Measurements from ENCODE around the gene CCDC85C.
"Not testable (repeated sequence)": the region's sequence is repeated elsewhere in the genome, so short reads cannot be mapped to it uniquely, and the experiment has no call there.

Gene CCDC85C

DNA sequence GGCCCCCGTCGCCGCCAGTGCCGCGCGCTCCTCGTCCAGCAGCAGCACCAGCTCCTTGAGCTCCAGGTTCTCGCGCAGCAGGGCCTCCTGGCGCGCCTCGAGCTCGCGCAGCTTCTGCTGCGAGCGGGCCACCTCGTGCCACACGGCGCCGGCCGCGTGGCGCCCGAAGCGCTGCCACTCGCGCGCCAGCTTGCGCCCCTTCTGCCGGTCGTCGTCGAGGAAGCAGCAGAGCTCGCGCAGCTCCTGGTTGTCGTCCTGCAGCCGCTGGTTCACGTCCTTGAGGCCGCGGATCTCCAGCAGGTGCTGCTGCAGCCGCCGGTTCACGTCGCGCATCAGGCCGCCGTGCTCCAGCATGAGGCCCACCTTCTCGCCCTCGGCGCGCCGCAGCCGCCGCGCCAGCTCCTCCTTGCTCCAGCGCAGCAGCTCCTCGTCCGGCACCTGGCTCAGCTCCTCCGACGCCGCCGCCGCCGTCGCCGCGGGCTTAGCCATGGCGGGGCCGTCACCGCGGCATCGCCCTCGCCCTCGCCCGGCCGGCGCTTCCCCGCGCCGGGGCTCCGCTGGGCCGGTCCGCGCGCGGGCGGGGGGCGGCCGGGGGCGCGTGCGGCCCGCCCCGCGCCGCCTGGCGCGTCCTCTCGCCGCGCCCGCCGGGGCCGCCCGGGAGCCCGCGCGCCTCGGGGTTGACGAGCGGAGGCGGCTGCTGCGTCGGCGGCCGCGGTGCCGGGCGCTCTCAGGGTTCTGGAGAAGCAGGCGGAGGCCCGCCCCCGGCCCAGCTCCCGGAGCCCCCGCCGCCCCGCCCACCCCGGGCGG is at the start of gene CCDC85C:
Gene CCDC85C (minus strand): TSS at position 737 of the 807 bp plus-strand sequence. CDS start 248 bp downstream, at position 489.
- peak; percentile 70 for DNase-seq

DNA sequence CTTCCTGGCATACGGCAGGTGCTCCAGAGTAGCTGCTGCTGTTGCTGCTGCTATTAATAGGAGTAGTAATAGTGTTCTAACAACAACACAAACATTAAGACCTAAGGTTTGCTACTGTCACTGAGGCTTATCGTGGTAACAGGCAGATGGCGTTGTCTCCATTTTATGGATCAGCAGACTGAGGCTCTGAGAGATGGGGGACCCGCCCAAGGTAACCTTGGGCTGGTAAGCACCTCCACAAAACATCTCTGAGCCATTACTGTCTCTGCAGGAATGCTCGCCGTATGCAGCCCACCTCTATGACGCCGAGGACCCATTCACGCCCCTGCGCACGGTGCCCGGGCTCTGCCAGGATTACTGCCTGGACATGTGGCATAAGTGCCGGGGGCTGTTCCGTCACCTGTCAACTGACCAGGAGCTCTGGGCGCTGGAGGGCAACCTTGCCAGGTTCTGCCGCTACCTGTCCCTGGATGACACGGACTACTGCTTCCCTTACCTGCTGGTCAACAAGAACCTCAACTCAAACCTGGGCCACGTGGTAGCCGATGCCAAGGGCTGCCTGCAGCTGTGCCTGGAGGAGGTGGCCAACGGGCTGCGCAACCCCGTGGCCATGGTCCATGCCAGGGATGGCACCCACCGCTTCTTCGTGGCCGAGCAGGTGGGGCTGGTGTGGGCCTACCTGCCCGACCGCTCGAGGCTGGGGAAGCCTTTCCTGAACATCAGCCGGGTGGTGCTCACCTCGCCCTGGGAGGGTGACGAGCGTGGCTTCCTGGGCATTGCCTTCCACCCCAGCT is 48.1 kb upstream of the CCDC85C start:
- DNase-seq, result no peak

DNA sequence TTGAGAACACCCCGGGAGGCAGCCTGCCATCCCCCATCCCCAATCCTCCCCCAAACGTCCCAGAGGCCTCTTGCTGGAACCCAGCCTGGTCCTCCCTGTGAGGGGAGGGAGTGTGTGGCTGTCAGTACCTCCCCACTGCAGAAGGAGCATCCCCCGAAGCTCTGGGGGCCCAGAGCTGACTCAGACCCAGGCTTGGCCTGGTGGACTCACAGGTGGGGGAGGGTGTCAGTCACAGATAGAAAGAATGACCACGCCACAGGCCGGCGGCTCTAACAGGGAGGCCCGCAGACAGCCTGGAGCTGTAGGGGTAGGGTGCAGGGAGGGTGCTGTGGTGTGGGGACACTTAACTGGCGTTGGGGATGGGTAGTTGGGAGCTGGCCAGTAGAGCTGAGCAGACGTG is 46.2 kb upstream of the CCDC85C start:
- no peak for DNase-seq

DNA sequence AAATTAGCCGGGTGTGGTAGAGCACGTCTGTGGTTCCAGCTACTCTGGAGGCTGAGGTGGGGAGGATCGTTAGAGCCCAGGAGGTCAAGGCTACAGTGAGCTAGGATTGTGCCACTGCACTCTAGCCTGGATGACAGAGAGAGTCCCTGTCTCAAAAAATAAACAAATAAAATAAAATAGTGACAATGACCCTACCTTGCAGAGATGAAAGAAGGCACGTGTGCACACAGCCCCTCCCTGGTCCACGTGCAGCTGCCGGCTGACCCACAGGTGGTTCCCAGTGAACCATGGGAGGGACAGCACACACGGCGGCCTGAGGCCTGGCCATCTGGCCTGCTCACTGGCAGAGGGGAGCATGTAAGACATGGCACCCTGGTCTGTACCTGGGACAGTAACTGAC is 45.6 kb upstream of the CCDC85C start:
- no peak for DNase-seq

DNA sequence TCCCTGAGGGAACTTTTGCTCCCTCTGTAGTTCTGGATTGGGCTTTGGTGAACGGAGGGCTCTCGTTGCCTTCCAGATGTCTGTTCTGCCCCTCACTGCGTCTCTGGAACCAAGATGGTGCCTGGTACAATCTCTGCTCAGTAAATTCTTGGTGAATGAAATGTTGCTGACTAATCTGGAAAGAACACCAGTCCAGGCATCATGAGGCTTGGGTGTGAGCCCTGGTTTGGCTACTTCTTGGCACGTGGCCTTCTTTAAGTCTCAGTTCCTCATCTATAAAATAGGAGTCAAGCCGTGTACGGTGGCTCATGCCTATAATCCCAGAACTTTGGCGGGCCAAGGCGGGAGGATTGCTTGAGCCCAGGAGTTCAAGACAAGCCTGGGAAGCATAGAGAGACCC is 45.2 kb upstream of the CCDC85C start:
- DNase-seq, result no peak

DNA sequence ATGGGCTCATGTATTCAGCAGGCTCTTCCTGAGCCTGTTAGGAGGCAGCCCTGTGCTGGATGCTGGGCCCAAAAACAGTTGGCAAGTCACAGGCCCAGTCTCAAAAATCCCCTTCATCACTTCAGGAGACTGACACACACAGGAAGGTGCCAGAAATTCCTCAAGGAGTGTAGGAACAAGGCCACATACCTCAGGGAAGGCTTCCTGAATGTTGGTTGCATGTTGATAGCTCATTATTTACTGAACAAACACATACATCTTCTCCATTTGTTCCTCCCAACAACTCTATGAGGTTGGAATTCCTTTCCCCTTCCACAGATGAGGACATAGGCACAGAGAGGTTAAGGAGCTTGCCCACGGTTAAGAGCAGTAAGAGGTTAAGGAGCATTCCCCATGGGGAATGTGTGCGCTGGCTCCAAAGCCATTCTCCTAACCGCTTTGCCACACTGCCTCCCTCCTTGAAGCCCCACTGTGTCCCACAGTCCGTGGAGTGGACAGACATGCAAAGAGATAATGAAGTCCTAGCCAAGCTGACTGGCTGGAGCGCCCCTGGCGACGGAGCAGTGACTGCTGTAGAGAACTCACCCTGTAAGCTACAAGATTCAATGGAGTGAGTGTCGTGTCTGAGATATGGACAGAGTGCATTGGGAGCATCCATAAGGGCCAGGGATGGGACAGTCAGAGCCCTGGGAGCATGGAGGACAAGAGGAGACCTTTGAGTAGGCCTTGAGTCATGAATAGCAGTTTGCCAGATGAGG is 44.2 kb upstream of the CCDC85C start:
- DNase-seq, result no peak

DNA sequence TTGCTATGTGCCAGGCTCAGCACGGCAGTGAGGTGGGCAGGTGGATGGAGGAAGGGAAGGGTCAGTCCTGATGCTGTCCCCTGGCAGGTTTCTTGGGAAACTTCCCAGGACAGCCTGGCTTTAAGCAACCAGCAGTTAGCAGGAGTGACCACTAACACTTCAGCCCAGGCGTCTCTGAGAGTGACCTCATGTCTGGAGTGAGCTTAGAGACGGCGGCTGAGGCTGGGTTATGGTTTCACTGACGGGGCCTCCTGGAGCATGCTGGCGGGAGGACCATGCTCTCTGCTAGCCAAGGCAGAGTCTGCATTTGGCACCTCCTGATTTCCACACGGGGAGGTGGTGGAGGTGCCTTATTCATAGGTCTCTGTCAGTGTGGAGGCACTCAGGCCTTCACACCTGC is 43.4 kb upstream of the CCDC85C start:
- DNase-seq, result no peak

DNA sequence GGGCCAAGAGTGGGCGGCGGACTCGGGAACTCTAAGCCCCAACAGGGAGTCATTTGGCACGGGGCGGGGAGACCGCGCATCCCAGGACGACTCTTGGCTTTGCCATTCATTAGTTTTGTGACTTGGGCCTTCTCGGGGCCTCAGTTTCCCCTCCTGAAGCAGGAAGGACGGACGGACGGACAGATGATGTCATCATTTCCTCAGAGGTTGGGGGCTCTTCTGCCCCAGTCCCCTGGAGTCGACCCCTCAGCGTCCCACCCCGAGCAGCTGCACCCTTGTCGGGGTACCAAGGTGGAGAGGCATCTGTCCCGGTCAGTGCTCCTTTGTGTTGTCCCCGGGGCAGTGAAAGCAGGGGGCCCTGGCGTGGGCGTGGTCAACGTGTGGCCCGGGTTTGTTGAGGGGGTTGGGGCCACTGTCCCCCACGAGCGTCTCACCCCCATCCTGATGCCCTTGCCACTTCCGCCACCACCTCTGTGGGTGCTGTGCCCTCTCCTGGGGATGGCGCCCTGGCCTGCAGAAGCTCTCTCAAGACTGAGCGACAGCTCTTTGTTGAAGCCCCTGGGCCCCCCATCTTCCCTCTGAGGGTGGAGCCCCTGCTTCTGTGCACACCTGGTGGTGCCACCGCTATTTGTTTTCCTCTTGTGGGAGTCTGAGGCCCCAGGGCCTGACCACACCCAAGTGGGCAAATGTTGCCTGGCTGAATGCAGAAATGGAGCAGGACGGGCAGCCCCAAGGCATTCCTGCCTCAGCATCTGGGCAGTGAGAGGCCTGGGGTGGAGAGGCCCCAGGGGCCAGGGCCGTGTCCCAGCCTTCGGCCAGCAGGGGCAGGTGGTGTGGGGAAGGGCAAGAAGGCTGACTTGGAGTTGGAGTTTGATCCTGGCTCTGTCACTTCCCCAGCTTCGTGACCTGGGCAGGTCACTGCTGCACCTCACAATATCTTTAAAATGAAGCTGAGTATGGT is 41.8 kb upstream of the CCDC85C start:
- DNase-seq, result no peak

DNA sequence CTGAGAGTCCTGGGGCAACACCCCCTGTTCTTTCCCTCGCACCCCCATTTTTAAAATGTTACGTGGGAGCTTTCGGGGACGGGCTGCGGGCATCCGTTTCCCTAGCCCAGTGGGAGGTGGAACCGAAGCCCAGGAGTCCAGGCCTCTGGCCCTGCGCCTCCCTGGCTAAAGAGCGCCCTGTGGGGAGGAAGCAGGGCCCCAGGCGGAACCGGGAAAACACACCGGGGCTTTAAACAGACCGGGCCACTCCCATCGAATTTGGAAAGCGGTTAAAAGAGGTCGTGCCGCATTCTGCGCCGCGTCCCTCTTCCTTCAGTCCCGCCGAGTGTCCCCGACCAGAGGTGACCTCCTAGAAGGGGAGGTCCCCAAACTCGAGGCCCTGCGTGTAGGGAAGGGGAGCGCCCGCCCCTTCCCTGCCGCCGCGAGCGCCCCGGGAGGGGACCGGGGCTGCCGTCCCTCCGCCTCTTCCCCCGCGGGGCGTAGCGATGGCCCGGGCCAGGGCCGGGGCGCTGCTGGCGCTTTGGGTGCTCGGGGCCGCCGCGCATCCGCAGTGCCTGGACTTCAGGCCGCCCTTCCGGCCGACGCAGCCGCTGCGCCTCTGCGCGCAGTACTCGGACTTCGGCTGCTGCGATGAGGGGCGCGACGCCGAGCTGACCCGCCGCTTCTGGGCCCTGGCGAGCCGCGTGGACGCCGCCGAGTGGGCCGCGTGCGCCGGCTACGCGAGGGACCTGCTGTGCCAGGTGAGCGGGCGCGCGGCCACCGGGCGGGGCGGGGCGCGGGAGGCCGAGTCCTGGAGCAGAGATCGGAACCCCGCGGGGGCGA is 40.9 kb upstream of the CCDC85C start, which contains the start of gene HHIPL1:
Gene HHIPL1 (plus strand): TSS at position 407 of the 822 bp plus-strand sequence. CDS start 79 bp downstream, at position 486.
- DNase-seq, result no peak

DNA sequence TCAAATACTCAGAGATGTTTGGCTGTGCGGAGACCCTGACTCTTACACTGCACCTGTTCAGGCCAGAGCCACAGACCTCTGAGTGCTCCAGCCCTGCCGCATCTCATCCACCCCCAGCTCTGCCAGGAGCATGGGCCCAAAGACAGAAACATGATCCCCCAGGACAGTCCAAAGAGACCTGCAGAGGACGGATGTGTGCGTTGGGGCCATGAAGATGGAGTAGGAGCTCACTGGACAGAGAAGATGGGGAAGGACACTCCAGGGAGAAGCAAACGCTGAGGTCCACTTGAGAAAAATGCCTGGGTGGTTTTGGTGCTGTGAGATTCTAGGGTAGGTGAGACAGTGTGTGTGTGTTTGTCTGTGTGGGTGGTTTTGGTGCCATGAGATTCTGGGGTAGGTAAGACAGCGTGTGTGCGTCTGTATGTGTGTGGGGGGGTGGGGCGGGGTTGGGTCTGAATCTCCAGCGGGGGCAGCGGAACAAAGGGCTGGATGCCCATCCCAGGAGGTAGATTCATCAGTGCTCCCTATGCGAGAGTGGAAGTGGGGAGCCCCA is 40.1 kb upstream of the CCDC85C start:
- DNase-seq, result no peak

DNA sequence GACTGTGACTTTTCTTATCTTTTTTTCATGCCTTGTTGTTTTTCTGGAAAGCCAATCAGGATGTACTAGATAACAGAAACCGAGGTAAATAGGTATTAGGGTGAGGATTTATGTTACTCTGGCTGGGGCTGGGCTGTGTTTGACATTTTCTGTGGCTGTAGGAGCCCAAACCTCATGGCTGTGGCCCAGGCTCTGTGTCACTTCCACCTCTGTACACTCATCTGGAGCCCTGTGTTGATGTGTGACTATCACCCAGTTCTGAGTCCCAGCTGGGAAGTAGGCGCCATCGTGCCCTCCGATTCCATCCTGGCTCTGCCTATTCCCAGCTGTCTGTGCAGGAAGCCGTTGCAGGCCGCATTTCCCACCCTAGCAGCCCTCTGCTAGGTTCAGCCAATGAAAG is 39.3 kb upstream of the CCDC85C start:
- no peak for DNase-seq

DNA sequence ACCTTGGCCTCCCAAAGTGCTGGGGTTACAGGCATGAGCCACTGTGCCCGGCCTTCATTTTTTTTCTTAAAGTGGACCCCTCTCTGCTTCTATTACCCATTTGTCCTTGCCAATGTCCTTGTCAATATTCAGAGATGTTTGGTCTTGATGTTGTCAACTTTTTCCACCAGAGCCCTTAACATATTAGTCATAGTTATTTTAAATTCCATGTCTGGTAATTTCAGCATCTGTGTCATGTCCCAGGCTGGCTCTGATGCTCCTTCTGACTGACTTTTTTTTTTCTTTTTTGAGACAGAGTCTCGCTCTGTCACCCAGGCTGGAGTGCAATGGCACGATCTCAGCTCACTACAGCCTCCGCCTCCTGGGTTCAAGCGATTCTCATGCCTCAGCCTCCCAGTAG is 38.8 kb upstream of the CCDC85C start:
- DNase-seq, result not testable (repeated sequence)

DNA sequence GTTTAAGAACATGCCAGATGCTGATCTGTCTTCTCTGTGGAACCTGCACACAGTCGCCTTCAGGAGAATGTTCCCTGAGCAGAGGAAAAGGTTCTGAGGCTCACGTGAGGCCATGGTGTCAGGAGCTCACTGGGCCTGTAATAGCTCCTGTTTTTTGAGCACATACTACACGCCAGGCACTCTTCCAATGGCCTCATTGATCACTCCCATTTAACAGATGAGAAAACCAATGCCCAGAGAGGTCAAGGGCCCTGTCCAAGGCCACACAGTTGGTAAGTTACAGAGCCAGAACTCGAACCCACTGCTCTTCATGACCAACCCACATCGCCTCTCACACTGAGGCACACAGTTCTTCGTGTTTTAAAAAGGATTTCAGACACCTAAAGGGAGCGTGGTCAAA is 33.6 kb upstream of the CCDC85C start:
- no peak for DNase-seq

DNA sequence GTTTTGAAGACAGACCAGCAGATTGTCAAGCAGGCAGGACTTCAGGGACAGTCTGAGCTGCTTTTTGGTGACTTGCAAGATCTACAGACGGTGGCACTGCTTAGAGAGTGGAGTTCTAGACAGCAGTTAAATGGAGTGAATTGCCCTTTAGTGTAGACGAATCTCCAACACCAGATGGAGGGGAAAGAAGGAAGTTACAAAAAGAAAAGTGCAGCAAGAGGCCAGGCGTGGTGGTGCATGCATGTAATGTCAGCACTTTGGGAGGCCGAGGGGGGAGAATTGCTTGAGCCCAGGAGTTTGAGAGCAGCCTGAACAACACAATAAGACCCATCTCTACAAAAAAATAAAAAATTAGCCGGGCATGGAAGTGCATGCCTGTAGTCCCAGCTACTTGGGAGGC is 32.5 kb upstream of the CCDC85C start:
- no peak for DNase-seq

DNA sequence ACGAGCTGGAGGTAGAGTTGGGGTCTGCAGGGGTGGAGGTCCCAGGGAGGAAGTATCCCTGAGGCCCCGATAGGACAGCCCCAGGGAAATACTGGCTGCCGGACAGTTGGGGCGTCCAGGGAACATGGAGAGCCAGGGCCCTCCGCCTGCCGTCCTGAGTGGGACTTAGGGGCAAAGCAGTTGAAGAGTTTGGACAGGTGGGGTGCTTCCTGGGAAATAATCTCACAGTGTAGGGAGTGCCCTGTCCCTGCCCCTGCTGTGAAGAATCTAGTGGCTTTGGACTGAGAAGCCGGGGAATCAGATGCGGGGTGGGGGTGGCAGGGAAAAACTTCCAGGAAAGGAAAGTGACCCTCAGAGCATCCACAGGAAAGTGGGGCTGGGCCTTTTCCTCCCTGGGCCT is 31.1 kb upstream of the CCDC85C start:
- no peak for DNase-seq

DNA sequence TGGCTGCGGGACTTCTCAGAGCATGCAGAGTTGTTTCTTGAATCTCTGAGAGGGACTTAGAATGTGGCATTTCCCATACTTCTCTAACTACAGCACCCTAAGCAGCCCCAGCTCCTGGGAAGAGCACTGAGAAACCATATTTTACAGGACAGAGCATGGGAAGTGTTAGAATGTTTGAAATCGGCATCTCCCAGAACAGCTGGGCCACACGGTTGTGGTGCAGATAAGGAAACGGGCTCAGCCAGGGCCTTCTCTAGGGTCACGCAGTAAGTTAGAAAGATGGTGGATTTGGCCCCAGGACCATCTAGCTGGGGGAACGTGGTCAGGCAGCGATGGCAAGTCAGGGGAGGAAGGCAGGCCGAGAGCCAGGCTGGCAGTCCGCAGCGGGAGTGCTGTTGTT is 30.4 kb upstream of the CCDC85C start:
- no peak for DNase-seq

DNA sequence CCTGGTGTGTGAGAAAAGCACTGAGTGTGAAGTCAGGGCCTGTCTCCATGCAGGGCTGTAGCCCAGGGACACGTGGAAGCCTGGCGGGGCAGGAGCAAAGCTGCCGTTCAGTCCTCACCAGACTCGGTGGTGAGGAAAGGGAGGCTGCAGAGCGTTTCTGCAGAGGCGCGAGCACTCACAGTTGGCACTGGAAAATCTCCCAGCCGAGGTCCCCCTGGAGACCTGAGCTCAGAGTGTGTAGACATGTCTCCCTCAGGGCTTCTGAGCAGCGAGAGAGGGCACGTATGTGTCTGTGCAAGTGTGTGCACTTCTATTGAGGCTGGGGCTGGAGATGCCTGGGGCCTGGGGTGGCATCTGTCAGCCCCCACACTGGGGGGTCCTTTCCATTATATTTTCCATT is 29.9 kb upstream of the CCDC85C start:
- DNase-seq, result no peak

DNA sequence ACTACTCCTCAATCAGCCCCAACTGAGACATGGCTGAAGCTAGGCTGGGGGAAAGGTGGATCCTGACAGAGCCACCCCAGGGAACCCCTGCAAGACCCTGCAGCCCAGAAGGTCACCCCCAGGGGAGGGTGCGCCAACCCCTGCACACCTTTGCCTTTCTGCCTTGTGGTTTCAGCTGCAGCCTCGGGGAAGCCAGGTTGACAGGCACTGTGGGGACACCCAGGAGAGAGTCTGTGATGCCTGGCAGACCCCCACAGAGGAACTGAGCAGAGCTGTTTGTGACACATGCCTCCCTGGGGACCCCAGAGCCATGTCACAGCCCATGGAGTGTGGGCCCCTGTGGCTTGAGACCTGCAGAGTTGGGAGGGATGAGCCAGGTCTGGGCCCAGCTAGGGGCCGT is 29.1 kb upstream of the CCDC85C start:
- no peak for DNase-seq

DNA sequence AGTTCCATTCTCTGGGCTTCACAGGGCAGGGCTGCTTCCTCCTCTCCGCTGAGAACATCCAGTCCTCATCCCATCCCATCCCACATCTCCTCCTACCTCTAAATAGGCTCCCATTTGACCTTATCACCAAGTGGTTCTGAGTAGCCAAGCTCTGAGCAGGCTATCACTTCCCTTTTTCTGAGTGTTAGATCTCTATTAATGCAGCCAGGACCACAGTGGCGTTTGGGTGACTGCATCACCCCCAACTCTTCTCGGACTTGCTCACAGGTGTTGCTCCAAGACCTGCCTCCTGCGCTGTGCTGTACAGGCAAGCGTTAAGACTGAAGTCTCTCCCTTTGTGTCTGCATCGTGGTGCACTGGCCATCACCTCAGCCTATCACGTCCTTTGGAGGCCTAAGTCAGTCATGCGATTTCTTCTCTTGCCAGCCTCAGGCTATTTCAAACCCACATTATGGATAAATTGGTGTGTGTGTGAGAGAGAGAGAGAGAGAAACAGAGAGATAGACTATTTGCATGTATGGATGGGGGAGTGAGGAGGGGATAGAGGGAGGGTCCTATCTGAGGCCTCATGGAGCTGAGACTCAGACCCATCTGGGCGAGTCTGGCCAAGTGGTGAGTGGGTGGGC is 28.5 kb upstream of the CCDC85C start:
- DNase-seq, result no peak

DNA sequence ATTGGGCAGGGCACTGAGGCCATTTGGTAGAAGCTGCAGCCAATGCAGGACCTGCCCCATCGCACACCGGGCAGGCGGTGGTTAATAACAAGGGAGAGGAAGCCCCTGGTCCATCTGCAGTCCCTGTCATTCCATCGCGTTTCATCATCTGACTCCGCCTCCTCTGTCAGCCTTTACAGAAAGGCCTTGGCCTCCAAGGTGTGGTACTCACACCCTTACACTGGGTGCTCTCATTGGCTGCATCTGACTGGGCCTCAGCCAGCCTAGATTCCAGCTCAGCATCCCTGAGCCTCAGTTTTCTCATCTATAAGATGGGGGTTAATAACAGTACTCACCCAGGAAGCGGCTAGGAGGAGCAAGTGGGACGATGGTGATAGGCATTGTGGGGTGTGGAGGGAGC is 26.2 kb upstream of the CCDC85C start:
- no peak for DNase-seq
